22Rv1 (cell line): ENCODE data around the gene MGST2.

Experiments used
- H3K27ac ChIP-seq: fragments of 450-650 bp; 2 replicates; pipeline ENCODE4 v1.5.1; 2017
- CTCF ChIP-seq: fragments of 450-650 bp; IDR thresholded peaks from 2 replicates; pipeline ENCODE4 v1.5.1; 2017; ENCODE audit warnings: mild to moderate bottlenecking
- ZFX ChIP-seq: fragments of 450-650 bp; IDR thresholded peaks from 2 replicates; pipeline ENCODE4 v1.6.1; 2017; ENCODE audit warnings: antibody characterized with exemption, borderline replicate concordance

Gene MGST2

GRCh38 chr4:139721789-139722188 lies 56.2 kb downstream of the MGST2 start:
- TF ChIP-seq ZFX (no peak), CTCF (no peak)
- no peak overlapping the region for H3K27ac ChIP-seq

GRCh38 chr4:139725236-139725635 lies 59.6 kb downstream of the MGST2 start:
- no peak for TF ChIP-seq CTCF
- no peak for TF ChIP-seq ZFX
- H3K27ac ChIP-seq: no peak overlapping the region

GRCh38 chr4:139726615-139727014 lies 61.0 kb downstream of the MGST2 start:
- no peak for TF ChIP-seq ZFX
- no peak for TF ChIP-seq CTCF
- no peak overlapping the region for H3K27ac ChIP-seq

GRCh38 chr4:139728146-139728545 lies 62.5 kb downstream of the MGST2 start:
- H3K27ac ChIP-seq: no peak overlapping the region
- TF ChIP-seq ZFX (no peak), CTCF (no peak)

- no peak for TF ChIP-seq ZFX
- no peak for TF ChIP-seq CTCF
- H3K27ac ChIP-seq: no peak overlapping the region
Measured at GRCh38 chr4:139728840-139729239, 63.2 kb downstream of the MGST2 start.

- TF ChIP-seq ZFX (no peak), CTCF (no peak)
Measured at GRCh38 chr4:139732991-139733570, 67.5 kb downstream of the MGST2 start.

GRCh38 chr4:139734201-139734874 lies 68.7 kb downstream of the MGST2 start:
- H3K27ac ChIP-seq: no peak overlapping the region
- no peak for TF ChIP-seq ZFX
- no peak for TF ChIP-seq CTCF

More at GRCh38 chr4:139732991-139733570, 67.5 kb downstream of the MGST2 start:
- H3K27ac ChIP-seq: no peak overlapping the region
